Measurements from ENCODE around the gene BMERB1. TPM values are rescaled to one million over a fixed set of nuclear protein-coding genes. Genes with fewer than 3 reads are reported as not detected.

Gene BMERB1
- total RNA-seq, 2 donors from 2014 or later = 55.0 to 55.3 TPM

DNA sequence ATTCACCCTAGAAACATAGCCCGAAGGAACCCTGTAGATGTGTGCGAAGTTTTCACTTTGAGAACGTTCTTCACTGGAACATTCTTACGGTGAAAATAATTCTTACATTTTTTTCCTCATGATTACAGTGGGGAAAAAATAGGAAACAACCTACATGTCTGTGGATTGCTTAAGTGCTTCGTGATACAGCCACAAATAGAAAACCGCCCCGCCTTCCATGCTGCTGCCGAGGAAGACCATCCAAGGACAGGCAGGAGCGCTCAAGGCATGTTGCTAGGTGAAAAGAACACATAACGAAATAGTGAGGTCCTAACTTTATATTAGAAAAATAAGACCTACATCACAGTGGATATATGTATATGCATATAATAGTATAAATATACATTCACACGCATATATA is 78.8 kb downstream of the BMERB1 start:
- no peaks in the 10 kb centered on the region for H3K27me3 ChIP-seq
- H3K36me3 ChIP-seq = no peaks in the 10 kb centered on the region
- no peaks in the 10 kb centered on the region for H3K9me3 ChIP-seq
- H3K4me1 ChIP-seq = peaks cover 0 to under 1% of the 10 kb centered on the region in 2 donors
- H3K4me3 ChIP-seq = no peak overlapping the region
- no peak for DNase-seq (ENCODE audit: low spot score)
- TF ChIP-seq CTCF (IDR thresholded peaks at IDR 0.05) = no peak
- H3K27ac ChIP-seq = no peak overlapping the region

DNA sequence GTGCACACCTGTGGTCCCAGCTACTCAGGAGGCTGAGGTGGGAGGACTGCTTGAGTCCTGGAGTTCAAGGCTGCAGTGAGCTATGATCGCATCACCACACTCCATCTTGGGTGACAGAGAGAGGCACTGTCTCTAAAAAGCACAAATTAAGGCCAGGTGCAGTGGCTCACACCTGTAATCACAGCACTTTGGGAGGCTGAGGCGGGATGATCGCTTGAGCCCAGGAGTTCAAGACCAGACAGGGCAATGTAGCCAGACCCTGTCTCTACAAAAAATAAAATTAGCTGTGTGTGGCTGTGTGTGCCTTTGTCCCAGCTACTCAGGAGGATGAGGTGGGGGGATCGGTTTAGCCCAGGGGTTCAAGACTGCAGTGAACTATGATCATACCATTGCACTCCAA is 81.6 kb downstream of the BMERB1 start:
- TF ChIP-seq CTCF (IDR thresholded peaks at IDR 0.05) = no peak
- no peaks in the 10 kb centered on the region for H3K9me3 ChIP-seq
- H3K27me3 ChIP-seq = no peaks in the 10 kb centered on the region
- H3K4me1 ChIP-seq = peaks cover 0 to 13% of the 10 kb centered on the region in 2 donors
- no peak for DNase-seq (ENCODE audit: low spot score)
- H3K36me3 ChIP-seq = no peaks in the 10 kb centered on the region
- H3K4me3 ChIP-seq = no peak overlapping the region
- H3K27ac ChIP-seq = no peak overlapping the region

DNA sequence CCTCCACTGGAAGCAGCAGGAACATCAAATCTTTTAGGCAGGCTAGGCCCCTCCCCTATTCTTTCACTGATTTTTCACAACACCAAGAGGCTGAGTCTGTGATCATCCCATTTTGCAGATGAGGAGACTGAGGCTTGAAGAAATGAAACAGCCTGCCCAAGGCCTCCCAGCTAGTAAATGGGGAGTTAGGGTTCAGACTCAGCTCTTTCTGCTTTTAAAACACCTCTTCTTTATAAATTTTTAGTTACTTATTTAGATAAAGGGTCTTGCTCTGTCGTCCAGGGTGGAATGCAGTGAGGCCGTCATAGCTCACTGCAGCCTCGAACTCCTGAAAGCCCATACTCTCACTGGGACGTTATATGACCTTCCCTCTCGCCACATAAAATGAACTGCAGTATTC is 82.2 kb downstream of the BMERB1 start:
- no peak overlapping the region for H3K27ac ChIP-seq
- no peak for DNase-seq (ENCODE audit: low spot score)

DNA sequence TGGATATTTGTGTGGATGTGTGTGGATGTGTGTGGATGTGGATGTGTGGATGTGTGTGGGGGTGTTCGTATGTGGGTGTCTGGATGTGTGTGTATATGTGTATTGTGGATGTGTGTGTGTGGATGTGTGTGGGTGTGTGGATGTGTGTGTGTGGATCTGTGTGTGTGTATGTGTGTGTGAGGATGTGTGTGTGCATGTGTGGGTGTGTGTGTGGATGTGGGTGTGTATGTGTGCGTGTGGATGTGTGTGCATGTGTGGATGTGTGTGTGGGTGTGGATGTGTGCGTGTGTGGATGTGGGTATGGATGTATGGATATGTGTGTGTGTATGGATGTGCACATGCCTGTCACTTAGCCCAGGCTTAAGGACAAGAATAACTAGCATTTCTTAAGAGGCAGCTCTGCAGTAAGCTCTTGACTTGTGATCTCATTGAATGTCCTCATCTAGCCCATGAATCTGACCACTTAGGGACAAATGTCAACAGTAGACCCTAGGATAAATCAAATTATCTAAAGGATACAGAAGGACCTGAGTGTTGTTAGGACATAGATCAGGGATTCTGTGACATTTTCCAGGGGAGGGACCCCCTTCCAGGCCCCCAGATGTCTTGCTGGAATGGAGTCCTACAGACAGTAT is 83.5 kb downstream of the BMERB1 start:
- no peaks in the 10 kb centered on the region for H3K9me3 ChIP-seq
- no peak overlapping the region for H3K4me3 ChIP-seq
- TF ChIP-seq CTCF (IDR thresholded peaks at IDR 0.05) = no peak
- H3K4me1 ChIP-seq = peaks cover 0 to 32% of the 10 kb centered on the region in 2 donors
- no peak for DNase-seq (ENCODE audit: low spot score)
- no peaks in the 10 kb centered on the region for H3K36me3 ChIP-seq
- no peak overlapping the region for H3K27ac ChIP-seq
- H3K27me3 ChIP-seq = no peaks in the 10 kb centered on the region

More for the DNA sequence above, 82.2 kb downstream of the BMERB1 start:
- no peak for TF ChIP-seq CTCF (IDR thresholded peaks at IDR 0.05)
- no peaks in the 10 kb centered on the region for H3K36me3 ChIP-seq
- H3K9me3 ChIP-seq = no peaks in the 10 kb centered on the region
- no peaks in the 10 kb centered on the region for H3K27me3 ChIP-seq
- no peak overlapping the region for H3K4me3 ChIP-seq
- peaks cover 0 to 19% of the 10 kb centered on the region in 2 donors for H3K4me1 ChIP-seq

GRCh38 chr16:15518381-15519351 is 84.3 kb downstream of the BMERB1 start:
- TF ChIP-seq CTCF (IDR thresholded peaks at IDR 0.05) = no peak
- peak; percentile 78 for DNase-seq (ENCODE audit: low spot score)
- H3K9me3 ChIP-seq = no peaks in the 10 kb centered on the region
- H3K4me1 ChIP-seq = peaks cover 0 to 33% of the 10 kb centered on the region in 2 donors
- H3K27ac ChIP-seq = peak overlapping the region in 1 of 2 donors; percentile 16
- no peak overlapping the region for H3K4me3 ChIP-seq
- H3K36me3 ChIP-seq = no peaks in the 10 kb centered on the region
- H3K27me3 ChIP-seq = no peaks in the 10 kb centered on the region
